GM11168 (cell line): ENCODE results near the gene HSPA1B.
"Not testable (repeated sequence)": the region's sequence is repeated elsewhere in the genome, so short reads cannot be mapped to it uniquely, and the experiment has no call there.

Experiments
- in situ Hi-C: fragments of 300-500 bp; cut with MboI; formaldehyde crosslinking; loops from one replicate; pipeline ENCODE4 v1.12.0; 2022; ENCODE audit warnings: low sequenced_read_pairs; ENCODE audit not compliant: unreplicated experiment

Gene HSPA1B

GRCh38 chr6:31796993-31797385 lies 30.5 kb upstream of the HSPA1B start:
- in situ Hi-C loops = no loop called here

- in situ Hi-C loops = no loop called here
Measured at GRCh38 chr6:31797588-31797987, 29.9 kb upstream of the HSPA1B start.

- in situ Hi-C loops = no loop called here
Measured at GRCh38 chr6:31799781-31800180, 27.8 kb upstream of the HSPA1B start.

GRCh38 chr6:31801031-31801927 lies 26.3 kb upstream of the HSPA1B start:
- in situ Hi-C loops = not testable (repeated sequence)

DNA sequence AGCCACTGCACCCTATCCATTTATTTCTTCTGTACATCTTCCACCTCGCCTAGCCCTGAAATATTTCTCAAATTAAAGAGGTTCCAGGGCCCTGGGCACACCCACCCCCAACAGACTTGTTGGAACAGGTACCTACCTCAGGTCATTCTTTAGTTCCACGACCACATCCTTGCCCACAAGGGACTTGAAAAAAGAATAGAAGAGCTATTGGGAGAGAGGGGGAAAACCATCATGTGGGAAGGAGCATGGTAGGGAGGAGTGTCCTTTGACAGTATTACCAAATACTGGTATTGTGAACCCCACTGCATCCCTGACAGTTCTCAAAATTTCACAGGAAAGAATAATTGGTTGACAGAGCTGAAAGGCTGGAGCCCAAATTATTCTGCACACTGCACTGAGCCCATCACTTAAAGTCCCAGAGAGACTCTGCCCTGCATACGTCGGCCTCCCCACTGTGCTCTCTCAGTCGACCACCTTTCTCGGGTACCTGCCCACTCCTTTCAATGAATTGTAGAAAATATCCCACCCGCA lies 21.5 kb upstream of the HSPA1B start:
- in situ Hi-C loops = no loop called here

DNA sequence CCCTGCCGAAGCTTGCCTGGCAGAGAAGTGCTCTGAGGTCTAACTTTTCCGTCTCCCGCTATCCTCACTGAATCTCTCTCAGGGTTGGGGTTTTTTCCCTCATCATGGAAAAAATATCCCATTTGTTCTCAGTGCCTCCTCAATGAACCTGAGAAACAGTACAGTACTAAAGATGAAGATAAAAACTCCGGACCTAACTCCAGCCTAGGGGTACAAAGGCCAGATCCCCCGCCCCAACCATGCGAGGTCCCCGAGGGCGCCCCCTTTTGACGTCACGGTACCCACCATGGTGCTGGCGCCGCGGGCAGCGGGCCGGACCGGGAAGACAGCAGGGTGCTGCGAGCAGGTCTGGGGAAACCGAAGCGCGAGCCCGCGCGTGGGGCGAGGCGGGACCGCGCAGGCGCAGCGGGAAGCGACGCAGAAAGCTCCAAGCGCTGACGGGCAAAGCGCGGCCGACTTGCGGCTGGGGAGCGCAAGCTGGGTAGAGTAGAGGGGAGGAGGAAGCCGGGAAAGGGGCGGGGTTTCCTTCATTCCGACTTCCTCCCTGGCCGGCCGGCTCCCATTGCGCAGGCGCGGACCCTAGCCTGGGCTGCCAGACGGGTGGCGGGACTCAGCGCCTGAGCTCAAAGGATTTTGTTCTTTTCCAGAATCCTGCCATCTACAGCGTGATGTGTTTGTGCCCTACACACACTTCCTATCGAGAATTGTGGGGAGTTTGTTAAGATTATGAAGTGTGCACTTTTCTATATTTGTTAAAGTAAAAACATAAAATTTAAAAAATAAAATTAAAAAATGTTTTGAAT lies 20.9 kb upstream of the HSPA1B start, which contains the start of gene LSM2:
LSM2 (minus strand) TSS at position 497 of the 803 bp plus-strand sequence; CDS start at position 288, 209 bp downstream.
- in situ Hi-C loops = no loop called here

- in situ Hi-C loops = not testable (repeated sequence)
Measured at GRCh38 chr6:31808599-31808998, 18.9 kb upstream of the HSPA1B start.

GRCh38 chr6:31811645-31812044 lies 15.9 kb upstream of the HSPA1B start:
- in situ Hi-C loops = no loop called here

- in situ Hi-C loops = no loop called here
Measured at GRCh38 chr6:31813465-31813849, 14.1 kb upstream of the HSPA1B start.

GRCh38 chr6:31814677-31815024 lies 12.9 kb upstream of the HSPA1B start:
- in situ Hi-C loops = no loop called here

- in situ Hi-C loops = no loop called here
Measured at GRCh38 chr6:31815025-31815838, 12.3 kb upstream of the HSPA1B start, which contains the start of the genes HSPA1A and HSPA1L. HSPA1A (plus strand) TSS chr6:31815543; CDS start chr6:31815757, 214 bp downstream. HSPA1L (minus strand) TSS chr6:31815283; CDS start chr6:31811972, 3,311 bp downstream.

- in situ Hi-C loops = not testable (repeated sequence)
Measured at GRCh38 chr6:31817133-31817928, 10.2 kb upstream of the HSPA1B start.

- in situ Hi-C loops = not testable (repeated sequence)
Measured at GRCh38 chr6:31817929-31818511, 9.5 kb upstream of the HSPA1B start.

DNA sequence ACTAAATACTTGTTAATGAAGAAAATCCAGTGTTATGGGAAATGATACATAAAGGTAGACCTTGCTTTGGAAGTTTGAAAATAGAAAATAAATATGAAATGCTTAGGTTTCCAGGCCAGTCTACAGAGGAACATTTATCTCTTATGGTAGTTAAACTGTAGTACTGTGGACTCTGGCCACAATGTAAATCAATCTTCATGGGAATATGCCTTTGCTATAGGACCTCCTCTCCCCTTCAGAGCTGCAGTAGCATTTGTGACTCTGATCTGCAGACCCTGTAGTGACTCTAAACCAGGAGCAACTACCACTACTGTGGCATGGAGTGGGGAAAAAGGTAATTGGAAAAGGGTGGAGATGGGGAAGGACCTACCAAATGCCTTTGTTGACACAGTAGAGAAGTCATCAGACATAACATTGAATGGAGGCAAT lies 7.7 kb upstream of the HSPA1B start:
- in situ Hi-C loops = no loop called here

DNA sequence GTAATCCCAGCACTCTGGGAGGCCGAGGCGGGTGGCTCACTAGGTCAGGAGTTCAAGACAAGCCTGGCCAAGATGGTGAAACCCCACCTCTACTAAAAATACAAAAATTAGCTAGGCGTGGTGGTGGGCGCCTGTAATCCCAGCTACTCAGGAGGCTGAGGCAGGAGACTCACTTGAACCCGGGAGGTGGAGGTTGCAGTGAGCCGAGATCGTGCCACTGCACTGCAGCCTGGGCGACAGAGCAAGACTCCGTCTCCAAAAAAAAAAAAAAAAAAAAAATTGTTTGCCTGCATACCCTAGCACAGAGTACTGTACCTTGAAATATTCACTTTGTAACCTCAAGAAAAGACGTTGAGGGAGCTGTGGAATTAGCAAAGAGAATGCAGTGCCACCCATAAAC lies 7.1 kb upstream of the HSPA1B start:
- in situ Hi-C loops = not testable (repeated sequence)

DNA sequence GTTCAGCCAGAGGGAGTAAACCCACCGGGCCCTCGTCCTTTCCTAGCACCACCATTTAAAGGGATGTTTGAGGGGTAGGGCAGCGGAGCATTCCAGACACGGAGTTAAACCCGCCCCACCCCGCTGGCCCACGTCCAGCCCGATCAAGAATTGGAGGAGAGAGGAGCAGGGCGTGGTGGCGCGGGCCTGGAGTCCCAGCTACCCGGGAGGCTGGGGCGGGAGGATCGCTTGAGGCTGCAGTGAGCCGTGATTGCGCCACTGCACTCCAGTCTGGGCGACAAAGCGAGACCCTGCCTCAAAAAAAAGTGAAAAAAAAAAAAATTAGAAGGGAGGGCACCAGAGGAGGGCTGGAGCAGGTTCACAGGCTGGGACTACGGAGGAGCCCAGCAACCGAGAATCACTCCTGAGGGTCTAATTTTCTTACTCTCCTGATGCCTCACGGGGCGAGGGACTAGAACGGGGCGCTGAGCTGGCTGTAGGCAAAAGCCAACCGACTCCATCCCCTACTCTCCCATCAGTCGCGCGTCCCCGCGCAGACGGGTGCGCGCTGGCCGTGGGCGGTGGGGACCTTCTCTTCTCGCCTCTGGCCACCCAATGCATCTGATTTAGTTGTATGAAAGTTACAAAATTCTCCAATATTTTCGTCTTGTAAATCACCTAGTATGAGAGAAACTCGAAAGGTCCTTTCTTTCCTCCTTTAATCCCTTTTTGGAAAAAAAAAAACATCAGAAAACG lies 6.1 kb upstream of the HSPA1B start:
- in situ Hi-C loops = no loop called here

- in situ Hi-C loops = no loop called here
Measured at GRCh38 chr6:31822036-31822821, 5.3 kb upstream of the HSPA1B start.
